ENCODE results near the gene SORBS2.
"Not testable (repeated sequence)": the region's sequence is repeated elsewhere in the genome, so short reads cannot be mapped to it uniquely, and the experiment has no call there.

Gene SORBS2

GRCh38 chr4:185811509-185812364, at the start of gene SORBS2:
SORBS2 (minus strand) TSS chr4:185812194; CDS start chr4:185690571, 121,623 bp downstream.
- no peak for DNase-seq

GRCh38 chr4:185859111-185859510, 47.1 kb upstream of the SORBS2 start:
- DNase-seq: no peak

- DNase-seq: not testable (repeated sequence)
Observed at GRCh38 chr4:185857561-185857960, 45.6 kb upstream of the SORBS2 start.

- DNase-seq: no peak
Observed at GRCh38 chr4:185853841-185854240, 41.8 kb upstream of the SORBS2 start.

GRCh38 chr4:185852961-185853360, 41.0 kb upstream of the SORBS2 start:
- no peak for DNase-seq

- no peak for DNase-seq
Observed at GRCh38 chr4:185849664-185850550, 37.9 kb upstream of the SORBS2 start.

- DNase-seq: no peak
Observed at GRCh38 chr4:185847352-185848097, 35.5 kb upstream of the SORBS2 start.

GRCh38 chr4:185846505-185847150, 34.6 kb upstream of the SORBS2 start:
- no peak for DNase-seq

GRCh38 chr4:185845966-185846365, 34.0 kb upstream of the SORBS2 start:
- no peak for DNase-seq

GRCh38 chr4:185841451-185841850, 29.5 kb upstream of the SORBS2 start:
- no peak for DNase-seq

- no peak for DNase-seq
Observed at GRCh38 chr4:185840953-185841352, 29.0 kb upstream of the SORBS2 start.

GRCh38 chr4:185840201-185840600, 28.2 kb upstream of the SORBS2 start:
- no peak for DNase-seq

- DNase-seq: no peak
Observed at GRCh38 chr4:185839770-185840169, 27.8 kb upstream of the SORBS2 start.

- DNase-seq: no peak
Observed at GRCh38 chr4:185839194-185839712, 27.3 kb upstream of the SORBS2 start.

GRCh38 chr4:185838514-185839193, 26.7 kb upstream of the SORBS2 start:
- DNase-seq: no peak

GRCh38 chr4:185838104-185838452, 26.1 kb upstream of the SORBS2 start:
- DNase-seq: no peak

GRCh38 chr4:185837415-185838103, 25.6 kb upstream of the SORBS2 start:
- DNase-seq: no peak

- no peak for DNase-seq
Observed at GRCh38 chr4:185836241-185837084, 24.5 kb upstream of the SORBS2 start.

- no peak for DNase-seq
Observed at GRCh38 chr4:185835814-185836213, 23.8 kb upstream of the SORBS2 start.

- no peak for DNase-seq
Observed at GRCh38 chr4:185835336-185835735, 23.3 kb upstream of the SORBS2 start.
